Measurements from ENCODE around the gene ZCCHC2. TPM values are rescaled to one million over a fixed set of nuclear protein-coding genes. Genes with fewer than 3 reads are reported as not detected.

The ZCCHC2 gene
- polyA plus RNA-seq, 5 donors, result 11.4 to 17.8 (median 17.5) TPM

DNA sequence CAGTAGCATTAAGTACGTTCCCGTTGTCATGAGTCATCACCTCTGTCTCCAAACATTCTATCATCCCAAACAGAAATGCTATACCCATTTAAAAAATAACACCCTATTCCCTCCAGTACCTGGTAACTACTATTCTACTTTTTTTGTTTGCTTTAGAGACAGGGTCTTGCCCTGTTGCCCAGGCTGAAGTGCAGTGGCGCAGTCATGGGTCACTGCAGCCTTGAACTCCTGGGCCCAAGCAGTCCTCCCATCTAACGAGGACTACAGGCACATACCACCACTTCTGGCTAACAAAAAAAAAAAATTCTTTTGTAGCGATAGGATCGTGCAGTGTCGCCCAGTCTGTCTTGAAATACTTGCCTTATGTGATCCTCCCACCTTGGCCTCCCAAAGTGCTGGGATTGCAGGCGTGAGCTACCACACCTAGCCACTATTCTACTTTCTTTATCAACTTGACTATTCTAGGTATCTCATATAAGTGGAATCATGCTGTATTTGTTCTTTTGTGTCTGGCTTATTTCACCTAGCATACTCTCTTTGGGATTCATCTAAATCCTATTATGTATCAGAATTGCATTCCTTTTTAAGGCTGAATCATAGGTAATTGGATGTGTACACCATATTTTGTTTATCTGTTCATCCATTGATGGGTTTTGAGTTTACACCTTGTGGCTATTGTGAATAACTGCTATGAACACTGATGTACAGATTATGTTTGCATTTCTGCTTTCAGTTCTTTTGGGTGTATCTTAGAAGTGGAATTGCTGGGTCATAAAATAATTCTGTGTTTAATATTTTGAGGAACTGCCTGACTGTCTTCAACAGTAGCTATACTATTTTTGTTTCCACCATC is 14.4 kb downstream of the ZCCHC2 start:
- no peak for DNase-seq

GRCh38 chr18:62537946-62538345 is 15.1 kb downstream of the ZCCHC2 start:
- no peak for DNase-seq

GRCh38 chr18:62538881-62539280 is 16.1 kb downstream of the ZCCHC2 start:
- DNase-seq, result no peak

DNA sequence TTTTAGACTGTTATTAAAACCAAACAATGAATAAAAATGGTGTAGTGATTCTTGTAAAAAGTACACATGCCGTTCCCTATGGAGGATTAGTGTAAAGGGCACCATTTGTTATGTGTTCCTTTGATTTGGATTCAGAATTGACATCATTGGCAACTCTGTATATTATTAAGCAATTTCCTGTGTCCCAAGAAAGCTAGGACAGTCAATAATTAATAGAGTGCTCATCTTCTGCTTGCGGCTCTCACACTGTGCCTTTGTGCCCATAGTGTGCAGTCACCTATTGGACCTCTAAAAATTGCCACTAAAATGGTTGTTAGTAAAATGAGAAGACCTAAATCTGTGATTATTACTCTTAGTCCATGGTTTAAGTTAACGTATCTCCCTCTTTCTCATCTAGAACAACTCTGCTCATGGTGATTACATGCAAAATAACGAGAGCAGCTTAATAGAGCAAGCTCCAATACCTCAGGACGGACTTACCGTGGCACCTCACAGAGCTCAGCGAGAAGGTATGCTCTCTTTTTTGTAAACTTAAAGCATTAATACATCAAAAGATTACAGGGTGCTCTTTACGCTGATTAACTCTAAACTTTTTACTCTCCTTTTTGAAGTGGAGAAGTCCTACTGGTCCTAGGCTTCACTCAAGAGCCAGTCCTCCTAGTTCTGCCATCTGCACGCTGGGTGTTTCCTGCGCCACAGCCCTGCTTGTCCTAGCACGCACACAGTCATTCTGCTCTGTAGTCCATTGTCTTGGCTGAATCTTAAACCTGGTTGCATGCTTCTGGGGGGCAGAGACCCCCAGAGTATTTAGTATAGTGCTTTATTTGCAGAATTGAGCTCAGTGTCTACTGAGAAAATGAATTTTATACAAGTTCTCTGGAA is 16.7 kb downstream of the ZCCHC2 start:
- DNase-seq, result no peak

- no peak for DNase-seq
Observed at GRCh38 chr18:62543021-62543420, 20.2 kb downstream of the ZCCHC2 start.

- DNase-seq, result no peak
Observed at GRCh38 chr18:62545098-62545497, 22.3 kb downstream of the ZCCHC2 start.

DNA sequence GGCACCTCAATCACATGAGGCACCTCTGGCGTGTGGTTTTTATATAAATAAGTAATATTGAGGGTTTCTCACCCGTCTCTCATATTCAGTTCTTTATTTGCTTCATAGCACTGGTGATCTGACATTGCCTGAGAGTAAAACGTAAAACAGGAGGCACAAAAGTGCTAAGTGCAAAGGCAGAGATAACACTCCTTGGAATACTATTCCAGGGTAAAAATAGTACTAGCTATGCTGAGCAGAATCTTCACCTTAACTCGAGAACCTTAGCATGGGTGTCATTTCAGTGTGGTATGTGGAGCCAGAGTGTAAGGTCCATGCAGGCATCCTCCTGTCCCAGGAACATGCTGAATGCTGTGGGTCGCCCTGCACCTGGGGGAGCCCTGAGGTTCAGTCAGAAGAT is 26.9 kb downstream of the ZCCHC2 start:
- no peak for DNase-seq

DNA sequence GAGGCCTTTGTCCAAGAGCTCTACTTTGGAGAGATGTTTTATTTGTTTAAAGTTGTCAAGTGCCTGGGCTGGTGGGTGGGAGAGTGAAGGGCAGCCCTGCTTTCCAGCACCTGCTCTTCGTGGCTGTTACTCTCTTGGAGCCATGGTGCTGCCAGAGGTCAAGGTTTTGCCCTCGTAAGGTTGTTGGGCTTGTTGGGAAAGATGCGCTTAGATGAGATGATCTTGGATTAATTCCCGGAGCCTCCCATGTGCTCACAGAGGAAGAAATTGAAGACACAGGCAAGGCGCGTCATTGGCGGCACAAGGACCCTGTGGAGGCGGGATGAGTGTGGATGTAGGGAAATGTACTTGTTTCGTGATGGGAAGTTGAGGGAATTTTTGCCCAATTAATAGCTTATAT is 27.9 kb downstream of the ZCCHC2 start:
- no peak for DNase-seq

GRCh38 chr18:62551972-62552513 is 29.2 kb downstream of the ZCCHC2 start:
- DNase-seq, result no peak

DNA sequence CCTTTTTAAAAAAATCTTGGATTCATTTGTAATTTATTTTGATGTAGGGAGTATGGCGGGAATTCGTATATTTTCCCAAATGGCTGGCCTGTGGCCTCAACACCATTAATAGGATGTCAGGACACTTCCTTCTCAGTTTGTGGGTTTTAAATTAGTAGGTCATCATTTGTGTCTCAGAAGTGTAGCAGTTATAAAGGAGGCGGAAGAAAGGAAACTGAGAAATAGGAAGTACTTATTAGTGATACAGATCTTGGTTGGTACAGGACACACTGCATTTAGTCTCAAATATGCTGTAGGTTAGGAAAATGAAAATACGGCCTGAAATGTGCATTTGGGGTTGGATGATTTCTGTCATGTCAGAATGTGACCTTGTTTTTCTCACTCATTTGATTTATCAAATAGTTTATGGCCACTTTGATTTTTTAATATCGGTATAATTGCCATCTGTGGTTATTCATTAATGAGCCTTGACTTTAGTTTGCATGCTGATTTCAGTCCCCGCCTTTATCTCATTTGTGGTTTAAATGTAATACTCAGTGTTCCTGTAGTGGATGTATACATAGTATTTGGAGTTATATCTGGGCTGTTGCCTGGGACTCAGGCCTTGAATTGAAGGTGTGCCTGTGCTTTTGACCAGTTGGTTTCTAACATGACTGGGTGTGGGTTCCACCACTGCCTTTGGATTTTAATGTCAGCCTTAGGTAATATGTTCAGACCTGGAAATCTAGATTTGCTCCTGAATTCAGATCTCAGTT is 31.4 kb downstream of the ZCCHC2 start:
- DNase-seq, result no peak

DNA sequence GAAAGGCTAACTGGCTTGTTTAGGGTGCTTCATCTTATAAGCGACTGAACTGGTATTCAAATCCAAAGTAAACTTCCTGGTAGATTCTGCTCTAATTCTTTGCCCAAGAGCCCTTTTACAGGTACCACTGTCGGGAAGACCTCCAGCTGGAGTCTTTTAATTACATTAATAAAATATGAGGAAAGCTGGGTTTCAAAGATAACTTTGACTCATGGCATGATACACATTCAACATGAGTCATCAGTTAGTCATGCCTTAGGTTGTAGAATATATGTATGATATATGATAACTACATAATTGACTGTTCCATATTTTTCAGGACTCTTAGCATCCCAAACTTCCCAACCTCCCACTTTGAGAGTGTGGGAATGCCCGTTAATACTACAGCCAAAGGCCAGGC is 32.3 kb downstream of the ZCCHC2 start:
- no peak for DNase-seq

DNA sequence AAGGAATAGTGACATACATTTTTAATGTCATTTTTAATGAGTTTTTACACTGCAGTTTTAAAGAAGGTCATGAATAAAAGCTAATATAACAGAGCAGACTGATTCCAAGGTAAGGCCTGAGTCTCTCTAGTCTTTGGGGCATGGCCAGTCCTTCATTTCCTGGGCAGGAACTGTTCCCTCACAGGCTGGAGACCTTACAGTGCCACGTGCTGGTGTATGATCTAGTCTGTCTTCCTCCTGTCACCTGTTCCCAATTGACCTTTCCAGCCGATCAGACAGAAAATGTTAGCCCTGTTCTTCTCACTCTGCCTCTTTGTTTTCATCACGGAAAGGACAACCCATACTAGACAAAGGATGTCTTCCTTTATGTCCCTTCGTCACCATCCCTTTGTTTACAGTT is 33.6 kb downstream of the ZCCHC2 start:
- DNase-seq, result no peak

DNA sequence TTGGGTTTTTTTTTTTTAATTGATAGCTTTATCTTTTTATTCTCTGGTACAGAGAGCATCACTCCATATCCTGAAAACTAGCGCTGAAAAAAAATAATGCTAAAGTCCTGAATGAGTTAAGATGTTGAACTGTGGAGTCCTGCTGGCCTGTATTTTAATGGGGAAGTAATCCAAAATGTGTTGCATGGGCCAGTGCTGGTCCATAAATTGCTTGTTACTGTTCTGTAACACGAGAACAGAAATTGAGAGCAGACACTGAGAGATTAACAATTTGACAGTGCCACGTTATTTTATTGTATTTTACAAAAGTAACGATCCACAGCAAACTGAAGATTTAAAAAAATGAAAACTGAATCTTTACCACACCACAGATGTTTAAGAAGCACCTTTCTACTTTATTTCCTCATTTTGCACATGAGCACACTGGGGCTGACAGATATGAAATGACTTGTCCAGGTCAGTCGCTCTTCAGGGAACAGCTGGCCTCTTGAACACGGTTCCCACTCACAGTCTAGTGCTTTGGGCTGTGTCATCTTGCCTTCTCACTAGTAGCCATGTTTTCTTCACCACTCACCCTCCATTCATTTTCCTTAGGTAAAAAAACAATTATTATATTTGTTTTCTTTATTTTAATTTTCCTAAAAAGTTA is 35.3 kb downstream of the ZCCHC2 start:
- no peak for DNase-seq

- no peak for DNase-seq
Observed at GRCh38 chr18:62564044-62564443, 41.2 kb downstream of the ZCCHC2 start.

DNA sequence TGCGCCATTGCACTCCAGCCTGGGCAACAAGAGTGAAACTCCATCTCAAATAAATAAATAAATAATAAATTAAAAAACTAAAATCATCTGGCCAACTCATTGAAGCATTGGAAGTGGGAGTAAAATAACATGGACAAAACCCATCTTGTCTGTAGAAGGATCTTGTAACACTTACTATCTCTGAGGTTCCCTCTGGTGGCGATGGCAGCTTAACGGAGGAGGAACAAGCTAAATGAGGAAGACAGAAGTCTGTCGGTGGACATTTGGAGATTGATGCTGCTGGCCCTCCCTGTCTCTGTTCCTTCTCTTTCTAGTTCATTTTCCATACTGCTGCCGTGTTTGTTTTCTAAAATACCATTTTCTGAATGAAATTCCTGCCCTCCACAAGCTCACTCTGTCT is 43.4 kb downstream of the ZCCHC2 start:
- no peak for DNase-seq

DNA sequence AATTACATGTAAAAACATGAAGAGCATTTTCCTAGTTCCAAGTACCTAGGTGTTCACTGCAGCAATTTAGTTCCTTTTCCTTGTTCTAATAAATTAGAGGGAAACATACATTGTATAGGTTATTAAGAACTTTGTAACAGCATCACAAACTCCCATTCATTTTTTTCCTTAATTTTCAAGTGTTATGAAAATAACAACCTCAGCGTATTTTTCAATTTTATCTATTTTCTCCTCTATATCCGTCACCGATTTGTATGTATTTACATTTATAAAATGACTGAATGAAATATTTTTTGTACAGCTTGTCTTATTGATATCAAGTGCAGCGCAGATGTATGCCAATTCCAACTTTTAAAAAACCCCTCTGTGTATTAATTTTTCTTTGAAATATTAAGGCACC is 44.0 kb downstream of the ZCCHC2 start:
- DNase-seq, result no peak

DNA sequence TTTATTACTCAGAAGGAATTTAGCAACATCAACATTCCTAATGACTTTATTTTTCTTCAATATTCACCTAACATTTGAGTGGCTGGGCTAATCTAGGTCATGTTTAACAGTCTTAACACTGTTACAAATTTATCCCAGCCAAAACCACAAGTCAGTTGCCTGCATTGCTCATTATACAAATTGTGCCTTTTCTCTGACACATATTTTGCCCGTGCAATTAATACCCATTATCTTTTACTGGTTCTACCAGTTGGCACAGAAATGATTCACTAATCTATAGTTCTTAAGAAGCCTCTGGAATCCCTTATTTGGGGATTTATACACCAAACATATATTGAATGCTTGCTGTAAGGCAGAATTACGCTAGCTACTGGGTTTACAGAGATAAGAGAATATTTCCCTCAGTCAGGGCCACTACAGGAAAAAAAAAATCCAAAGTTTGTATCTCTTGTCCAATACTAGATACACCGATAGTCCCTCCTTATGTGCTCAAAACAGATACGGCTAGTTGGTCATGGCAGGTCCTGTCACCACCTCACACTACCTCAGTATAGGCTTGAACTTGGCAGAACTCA is 46.3 kb downstream of the ZCCHC2 start:
- DNase-seq, result no peak

GRCh38 chr18:62571037-62571436 is 48.2 kb downstream of the ZCCHC2 start:
- DNase-seq, result no peak

DNA sequence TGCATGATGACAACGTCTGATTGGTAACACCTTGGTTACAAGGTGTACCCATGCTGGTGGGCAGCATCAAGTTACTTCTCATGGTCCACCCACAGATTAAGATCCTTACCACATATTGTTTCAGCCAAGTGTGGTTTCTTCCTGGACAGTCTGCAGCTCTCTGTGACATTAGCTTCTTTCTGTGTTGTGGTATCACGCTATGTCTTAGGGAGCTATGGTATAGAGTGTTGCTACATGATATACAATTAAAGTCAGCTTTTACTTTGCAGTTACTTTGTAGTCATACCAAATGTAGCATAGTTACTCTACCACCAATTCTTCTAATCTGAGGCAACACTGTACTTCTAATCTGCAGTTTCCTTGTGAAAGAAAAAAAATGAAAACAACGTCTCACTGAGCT is 48.8 kb downstream of the ZCCHC2 start:
- no peak for DNase-seq

- DNase-seq, result no peak
Observed at GRCh38 chr18:62572456-62572855, 49.6 kb downstream of the ZCCHC2 start.

DNA sequence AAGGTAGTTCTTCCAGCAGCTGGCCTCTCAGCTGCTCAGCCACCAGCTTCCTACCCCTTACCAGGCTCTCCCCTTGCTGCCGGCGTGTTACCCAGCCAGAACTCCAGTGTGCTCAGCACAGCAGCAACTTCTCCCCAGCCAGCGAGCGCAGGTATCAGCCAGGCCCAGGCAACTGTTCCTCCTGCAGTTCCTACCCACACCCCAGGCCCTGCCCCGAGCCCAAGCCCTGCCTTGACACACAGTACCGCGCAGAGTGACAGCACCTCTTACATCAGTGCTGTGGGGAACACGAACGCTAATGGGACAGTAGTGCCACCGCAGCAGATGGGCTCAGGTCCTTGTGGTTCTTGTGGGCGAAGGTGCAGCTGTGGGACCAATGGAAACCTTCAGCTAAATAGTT is 52.0 kb downstream of the ZCCHC2 start:
- DNase-seq, result no peak

Data from right lung (tissue), 5 donors.